ENCODE data around the gene CLSTN2.

The CLSTN2 gene

DNA sequence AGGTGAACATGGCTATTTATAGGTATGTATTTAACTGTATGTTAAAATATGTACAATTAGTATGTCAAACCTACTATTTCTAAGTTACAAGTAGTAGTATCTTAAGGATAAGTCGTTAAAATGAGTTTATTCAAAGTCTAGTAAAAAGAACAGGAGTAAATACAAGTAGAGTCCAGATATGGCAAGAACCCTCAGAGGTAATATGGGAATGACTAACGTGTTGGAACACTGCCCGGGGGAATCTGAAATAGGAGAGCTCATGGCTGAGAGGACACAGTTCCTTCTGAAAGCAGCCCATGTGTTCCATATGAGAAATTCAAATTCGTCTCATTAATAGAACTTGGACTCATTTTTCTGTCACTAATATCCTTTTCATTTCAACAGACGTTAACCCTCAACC lies 158.8 kb downstream of the CLSTN2 start:
- DNase-seq (ENCODE audit: low spot score): peak; percentile 32

DNA sequence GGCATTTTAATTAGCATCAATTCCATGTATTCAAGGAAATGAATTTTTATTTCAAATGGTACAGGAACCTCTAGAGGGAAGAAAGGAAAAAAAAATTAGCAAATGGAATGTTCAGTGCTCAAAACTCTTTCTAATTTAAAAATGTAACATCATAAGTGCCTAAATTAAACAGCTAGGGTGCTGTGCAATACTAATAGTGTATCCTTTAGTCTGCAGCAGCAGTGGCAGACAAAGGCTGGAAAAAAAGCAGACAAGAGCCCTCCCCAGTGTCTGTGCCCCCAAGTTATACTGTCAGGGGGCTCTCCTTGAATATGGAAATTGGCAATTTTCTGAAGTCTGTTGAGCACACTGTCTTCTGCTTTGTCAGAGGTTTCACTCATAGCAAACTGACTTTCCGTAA lies 159.5 kb downstream of the CLSTN2 start:
- no peak for DNase-seq (ENCODE audit: low spot score)

DNA sequence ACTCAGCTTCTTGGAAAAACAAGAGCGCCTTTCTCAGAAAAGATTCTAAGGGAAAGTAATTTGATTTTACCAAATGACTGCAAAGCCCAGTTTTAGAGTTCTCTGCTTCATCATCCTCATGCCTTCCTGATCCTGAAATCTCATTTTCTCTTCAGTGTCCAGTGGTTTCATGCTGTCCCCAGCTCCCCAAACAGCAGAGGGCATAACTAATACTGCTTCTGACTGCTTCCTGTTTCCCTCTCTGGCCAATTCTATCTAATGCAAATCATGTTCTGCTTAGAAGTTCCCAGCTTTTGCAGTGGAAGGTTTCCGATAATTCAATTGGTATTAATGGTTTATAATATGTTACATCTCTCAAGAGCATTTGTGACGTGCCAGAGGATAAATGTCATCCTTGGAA lies 161.1 kb downstream of the CLSTN2 start:
- no peak for DNase-seq (ENCODE audit: low spot score)

DNA sequence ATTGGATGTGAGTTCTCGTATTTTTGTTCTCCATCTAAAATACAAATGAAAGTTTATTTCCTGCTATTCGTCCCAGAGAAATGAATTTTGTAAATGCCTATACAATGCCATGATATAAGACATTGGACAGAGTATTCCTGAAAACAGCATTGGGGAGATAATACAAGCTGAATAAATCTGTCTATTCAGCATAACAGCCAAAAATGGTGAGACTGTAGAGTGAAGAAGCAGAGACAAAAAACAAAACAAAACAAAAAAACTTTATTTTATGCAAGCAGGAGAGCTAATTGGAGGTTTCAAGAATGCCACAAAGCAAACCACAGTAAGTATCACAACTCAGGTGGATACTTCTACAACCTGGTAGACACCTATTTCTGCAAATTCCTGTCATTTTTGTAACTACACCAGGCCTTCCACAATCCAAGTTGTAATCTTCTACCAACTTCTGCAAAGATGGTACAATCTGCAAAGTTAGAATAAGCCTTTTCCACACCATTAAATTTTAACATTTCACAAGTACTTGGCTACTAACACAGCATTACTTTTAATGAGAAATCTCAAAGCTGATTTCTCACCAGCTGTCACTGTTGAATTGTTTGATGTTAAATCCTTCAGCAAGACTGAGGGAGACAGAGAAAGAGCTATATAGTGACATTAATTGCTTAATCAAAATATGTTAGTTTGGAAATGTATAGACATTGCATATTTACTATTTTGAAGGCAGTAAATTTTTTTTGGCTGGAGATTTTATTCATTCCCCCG lies 163.1 kb downstream of the CLSTN2 start:
- DNase-seq (ENCODE audit: low spot score): no peak

DNA sequence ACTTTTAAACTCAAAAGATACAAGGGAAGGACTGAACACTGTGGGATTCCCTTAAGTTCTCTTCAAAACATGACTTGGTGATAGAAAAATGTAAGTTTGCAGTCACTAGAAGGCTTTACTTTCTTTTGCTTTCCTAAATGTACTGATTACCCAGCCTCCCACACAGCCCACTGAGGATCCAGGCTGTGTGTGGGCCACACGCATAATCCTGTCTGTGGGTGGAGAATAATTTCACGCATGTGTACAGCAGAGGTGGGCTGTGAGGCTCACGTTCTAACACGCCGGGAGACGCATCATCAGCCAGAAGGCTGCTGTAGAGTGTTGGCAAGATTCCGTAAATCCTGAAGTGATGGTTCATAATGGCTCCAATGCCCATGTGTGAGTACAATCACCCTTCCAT lies 165.5 kb downstream of the CLSTN2 start:
- no peak for DNase-seq (ENCODE audit: low spot score)

DNA sequence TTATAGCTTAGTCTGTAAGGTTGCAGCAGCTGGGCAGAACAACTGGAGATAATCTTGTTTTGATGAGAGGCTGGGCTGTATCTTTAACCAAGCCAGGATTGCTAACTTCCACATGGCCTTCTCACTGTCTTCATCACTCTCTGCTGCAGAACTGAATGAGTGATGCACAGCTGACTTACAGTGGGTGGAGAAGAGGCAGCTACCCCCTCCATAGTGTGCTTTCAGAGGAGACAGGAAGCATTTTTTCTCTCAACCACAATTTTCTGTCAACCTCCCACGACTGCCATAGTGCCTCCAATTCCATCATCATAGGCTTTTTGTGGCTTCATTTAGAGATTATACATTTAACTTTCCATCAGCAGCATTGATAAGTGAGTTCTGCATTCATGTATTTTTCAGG lies 168.2 kb downstream of the CLSTN2 start:
- no peak for DNase-seq (ENCODE audit: low spot score)

DNA sequence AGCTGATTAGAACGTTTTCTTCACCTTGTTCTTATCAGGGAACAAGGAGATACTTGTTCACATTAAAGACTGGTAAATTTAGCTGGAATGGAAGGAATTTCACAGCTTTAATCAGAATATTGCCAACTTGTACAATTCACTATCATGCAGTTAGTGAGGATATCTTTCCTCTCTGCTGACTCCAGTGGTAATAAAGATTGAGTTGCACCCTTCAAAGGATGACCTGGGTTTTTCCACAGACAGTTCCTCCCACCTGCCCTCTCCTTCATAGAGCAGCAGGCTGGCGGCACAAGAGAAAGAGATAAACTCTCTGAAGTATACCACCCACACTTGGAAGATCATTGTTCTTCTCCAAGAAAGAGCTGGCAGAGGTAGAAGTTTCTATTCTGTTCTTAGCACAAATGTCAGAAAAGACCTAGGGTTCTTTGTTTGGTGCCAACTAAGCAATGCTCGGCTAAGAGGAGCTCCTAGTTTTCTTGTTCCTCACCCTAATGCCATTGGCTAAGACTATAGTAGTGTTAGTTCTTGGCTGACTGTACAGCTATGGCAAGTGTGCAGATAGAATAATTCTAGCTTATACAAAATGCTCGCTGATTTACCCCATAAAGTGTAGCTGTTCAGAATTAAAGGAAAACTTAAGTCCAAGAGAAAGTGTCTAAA lies 169.1 kb downstream of the CLSTN2 start:
- no peak for DNase-seq (ENCODE audit: low spot score)

DNA sequence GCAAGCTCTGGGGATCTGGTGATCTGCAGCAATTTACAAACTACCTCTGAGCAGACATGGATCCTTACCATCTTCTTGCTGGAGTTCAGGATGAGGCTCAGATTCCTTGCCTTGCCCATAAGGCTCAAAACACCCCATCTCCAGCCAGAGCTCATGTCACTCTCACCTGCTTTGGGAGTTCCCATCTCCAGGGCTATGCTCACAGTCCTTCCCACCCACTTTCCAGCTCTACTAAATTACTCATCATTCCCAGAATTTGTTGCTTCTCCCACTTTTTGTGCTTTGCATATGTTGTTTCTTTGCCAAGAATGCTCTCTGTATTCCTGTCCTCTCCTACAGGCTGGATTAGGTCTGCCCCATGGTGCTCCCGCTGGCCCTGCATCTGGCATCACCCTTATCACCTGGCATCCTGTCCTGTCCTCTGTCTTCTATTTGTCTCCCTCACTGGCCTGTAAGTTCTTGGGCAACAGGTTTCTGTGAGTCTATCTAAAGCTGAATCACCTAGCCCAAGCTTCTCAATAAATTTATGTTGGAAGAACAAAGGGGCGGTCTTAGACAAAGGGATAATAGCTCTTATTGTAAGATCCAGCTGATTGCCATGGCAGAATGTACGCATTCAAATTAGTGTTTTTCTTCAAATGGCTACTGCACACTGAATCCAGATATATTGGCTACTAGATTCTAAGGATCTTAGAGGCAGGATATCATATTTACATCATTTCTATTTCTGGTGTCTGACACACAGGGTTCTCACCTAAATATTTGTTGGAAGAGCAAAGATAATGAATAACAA lies 179.2 kb downstream of the CLSTN2 start:
- DNase-seq (ENCODE audit: low spot score): no peak

DNA sequence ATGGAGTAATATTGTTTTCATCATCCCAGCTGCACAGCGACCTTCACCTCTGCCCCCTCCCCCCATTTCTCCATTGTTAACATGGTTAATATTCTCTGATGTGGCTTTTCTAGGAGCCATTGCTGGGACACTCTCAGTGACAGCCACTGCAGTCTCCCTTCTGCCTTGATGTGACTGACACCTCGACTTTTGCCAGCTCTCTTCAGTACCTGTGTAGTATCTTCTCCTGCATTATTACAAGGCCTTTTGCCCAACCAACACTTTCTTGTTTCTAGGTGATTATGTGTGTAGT lies 179.8 kb downstream of the CLSTN2 start:
- no peak for DNase-seq (ENCODE audit: low spot score)

DNA sequence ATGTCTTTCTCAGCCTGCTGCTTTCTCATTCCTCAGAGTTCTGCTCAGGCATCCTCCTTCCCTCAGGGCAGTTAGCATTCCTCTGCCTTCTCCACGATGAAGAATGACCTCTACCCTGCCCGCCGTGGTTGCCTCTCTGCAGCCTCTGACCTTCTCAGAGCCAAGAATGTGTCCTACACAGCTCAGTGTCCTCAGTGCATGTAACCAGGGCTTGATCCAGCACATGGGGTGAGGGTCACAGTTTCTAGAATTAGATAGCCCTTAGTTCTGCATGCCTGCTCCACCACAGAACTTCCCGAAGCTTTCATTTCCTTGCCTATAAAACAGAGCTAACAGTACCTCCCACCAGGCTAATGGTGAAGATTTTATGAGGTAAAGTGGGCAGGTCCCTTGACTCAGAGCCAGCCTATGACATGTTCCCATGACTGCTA lies 182.1 kb downstream of the CLSTN2 start:
- DNase-seq (ENCODE audit: low spot score): no peak

DNA sequence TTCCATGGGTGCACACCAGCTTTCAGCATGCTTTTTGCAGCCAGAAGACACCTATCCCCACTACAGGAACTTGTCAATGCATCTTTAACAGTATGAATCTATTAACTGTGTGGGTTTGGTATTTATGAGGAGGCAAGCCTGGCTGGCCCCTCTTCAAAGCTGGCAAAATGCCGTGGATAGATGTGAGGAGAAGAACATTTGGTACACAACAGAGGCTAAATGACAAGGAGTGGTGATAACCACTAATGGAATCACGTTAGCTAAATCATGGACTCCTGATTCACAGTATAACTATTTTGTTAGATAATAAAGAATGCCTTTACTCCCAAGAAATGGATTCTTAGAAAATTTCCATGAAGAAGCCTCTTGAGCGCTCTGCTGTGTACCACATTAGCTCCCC lies 187.2 kb downstream of the CLSTN2 start:
- DNase-seq (ENCODE audit: low spot score): no peak

DNA sequence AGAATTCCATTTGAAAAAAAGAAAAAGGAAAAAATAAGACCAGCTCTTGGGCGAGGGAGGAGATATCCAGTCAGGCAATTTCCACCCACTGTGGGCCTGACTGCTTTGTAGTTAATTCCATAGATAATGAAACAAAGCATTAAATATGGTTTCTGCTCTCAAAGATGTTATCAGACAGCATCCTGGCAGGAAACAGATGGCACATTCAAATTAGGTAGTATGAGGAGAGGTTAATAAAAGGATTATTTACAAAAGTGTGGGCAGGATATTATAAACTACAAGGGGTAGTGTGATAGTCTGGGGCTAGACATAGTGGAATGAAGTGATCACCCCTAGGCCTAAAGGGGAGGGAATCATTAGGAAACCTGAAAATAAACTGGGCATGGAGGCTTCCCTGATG lies 193.2 kb downstream of the CLSTN2 start:
- no peak for DNase-seq (ENCODE audit: low spot score)

DNA sequence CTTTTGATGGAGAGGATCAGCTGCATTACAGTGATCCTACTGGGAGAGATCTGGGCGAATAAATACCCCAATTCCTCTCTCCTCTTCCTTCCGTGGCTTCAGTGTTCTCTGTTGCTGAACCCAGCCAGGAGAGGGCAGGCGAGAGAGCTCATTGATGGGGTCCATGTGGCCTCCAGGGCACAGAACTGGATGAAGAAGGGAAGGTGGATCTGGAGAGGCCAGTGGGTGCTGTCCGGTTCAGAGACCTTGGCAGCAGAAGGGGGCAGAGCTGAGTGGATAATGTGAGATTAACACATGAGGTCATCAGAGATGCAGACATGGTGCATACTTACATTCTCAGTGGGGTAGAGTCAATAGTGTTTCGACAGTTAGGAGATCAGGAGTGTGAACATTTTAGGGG lies 193.6 kb downstream of the CLSTN2 start:
- peak; percentile 67 for DNase-seq (ENCODE audit: low spot score)

DNA sequence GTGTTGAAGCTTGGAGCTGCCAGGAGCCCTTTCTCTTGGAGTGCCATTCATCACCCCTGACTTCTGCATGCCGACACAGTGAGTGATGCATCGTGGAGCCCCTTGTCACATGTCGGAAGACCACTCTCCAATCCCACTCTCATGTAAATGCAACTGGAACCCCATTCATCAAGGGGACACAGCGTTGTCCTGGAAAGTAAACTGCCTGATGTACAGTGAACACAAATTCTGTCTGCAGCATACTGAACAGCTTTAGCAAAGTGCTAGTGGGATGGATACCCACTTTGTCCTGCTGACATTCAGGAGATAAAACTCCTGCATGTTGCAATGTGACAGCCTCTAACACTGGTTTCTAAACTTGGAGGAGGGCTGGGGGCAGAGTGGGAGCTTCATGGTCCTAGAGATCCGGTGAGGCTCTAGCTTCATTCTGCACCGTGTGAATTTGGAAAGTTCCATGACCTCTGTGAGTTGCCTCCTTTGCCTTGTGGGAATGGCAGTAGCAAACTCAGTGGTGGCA lies 194.8 kb downstream of the CLSTN2 start:
- no peak for DNase-seq (ENCODE audit: low spot score)

DNA sequence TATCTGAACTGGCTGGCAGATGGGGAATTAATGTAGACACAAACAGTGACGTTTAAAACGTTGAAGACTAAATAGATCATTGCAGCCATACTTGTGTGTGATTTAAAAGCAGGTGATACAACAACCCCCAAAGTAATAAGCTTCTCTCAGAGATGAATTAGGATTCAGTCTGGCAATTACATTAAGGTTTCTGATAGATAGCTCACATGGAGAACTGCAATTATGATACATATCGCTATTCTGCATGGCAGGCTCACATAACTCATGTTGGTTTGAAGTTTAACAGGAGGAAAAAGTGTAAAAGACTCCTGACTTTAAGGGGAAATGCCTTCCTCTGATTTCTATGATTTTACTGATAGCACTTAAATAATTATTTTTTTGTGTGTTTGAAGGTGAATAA lies 196.9 kb downstream of the CLSTN2 start:
- DNase-seq (ENCODE audit: low spot score): no peak

DNA sequence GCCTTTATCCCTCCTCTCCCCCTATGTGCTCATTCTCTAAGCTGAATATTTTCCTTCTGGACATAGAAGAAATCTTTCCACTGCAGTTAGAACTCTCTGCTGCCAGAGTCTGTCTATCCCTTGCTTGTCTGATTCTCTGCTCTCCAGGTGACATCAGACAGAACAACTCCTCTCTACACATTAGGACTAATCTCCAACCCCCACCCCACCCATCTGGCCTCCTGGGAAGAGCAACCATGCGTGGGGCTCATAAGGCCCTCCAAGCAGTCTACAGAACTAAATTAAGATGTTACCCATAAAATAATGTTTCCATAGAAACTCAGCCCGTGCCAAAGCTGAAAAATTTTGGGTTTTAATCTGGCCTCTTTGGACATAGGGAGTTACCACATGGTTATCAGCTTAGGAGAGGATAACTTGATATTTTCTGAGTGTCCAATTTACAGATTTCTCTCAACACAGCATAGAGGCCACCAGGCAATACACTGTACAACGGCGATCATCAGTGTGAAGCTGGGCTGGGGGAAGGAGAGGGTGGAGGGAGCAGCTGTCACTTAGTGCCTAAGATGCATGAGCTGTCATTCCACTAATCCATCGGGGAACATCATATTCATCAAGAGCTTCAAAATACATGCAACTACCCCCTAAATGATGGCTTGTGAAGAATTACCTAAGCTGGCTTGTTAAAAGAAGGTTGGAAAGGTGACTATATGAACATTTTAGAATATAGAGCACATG lies 199.4 kb downstream of the CLSTN2 start:
- DNase-seq (ENCODE audit: low spot score): no peak

DNA sequence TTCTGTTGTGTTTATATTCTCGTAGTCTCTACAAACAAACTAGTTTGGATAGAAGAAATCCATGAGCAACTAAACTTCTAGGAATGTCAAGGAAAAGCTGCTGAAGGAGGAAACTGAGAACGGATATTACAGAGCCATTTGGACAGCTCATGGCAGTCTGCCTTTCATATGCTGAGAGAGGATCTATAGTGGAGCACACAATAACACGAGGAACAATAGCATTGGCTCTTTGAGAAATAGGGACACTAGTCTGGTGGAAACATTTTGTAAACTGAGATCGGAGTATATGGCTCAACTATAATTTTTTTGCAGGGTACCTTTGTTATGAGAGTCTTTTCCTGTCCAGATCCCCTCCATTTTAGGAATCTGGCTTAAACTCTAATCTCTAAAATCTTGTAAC lies 200.5 kb downstream of the CLSTN2 start:
- DNase-seq (ENCODE audit: low spot score): no peak

DNA sequence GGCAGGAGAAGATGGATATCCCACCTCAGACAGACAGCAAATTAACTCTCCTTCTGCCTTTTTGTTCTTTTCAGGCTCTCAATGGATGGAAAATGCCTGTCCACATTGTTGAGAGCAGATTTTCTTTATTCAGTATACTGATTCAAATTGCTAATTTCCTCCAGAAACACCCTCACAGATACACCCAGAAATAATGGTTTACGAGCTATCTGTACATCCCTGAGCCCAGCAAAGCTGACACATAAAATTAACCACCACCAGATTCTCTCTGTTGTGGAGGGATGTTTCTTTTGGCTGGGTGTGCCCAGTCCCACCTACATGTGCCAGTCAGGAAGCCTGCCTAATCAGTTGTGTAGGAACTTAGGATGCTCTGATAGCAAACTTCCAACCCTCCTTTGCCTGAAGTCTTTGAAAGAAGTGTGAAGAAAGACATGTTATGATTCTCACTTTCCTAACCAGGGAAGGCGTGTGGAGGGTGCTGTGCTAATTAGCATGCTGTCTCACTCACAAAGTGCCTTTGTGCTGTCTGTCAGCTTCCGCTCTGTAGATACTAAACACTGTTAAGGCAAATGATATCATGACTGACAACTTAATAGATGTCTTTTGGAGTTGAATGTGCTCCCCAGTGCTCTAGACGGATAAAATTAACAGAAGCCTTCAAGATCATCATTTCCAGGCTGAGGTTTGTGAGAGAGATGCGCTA lies 208.5 kb downstream of the CLSTN2 start:
- DNase-seq (ENCODE audit: low spot score): no peak

DNA sequence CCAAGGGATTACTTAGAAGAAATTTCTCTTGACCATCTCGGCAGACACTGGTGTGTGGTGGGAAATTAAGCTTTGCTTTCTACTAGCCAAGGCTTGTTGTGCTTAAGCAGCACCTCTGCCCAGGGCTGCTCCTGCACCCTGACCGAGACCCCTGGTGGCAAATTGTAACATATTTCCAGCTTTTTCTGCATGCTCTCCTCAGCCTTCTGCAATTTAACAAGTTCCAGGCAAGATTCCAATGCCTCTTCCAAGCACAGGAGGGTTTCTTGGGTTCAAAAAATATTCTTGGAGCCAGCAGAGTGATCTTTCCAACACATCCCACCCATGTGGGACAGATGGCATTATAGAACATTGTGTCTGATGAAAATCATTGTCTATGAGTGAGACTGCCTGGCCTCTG lies 210.5 kb downstream of the CLSTN2 start:
- DNase-seq (ENCODE audit: low spot score): no peak

DNA sequence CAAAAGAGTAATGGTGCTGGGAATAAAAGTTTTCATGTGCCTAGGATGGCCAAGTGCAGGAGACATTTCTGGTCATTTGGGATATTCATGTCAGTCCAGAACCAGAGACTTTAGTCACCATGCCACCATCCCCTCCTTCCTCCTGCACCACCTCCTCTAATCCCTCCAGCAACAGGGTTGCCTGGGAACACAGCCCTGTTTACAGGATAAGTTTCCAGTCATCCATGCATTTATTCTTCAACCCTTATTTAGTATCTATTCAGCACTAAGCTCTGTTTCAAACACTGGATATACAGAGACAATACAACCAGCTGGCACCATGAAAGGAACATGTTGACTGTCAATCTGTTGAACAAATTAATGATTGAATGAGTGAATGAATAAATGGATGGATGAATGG lies 211.7 kb downstream of the CLSTN2 start:
- no peak for DNase-seq (ENCODE audit: low spot score)

DNA sequence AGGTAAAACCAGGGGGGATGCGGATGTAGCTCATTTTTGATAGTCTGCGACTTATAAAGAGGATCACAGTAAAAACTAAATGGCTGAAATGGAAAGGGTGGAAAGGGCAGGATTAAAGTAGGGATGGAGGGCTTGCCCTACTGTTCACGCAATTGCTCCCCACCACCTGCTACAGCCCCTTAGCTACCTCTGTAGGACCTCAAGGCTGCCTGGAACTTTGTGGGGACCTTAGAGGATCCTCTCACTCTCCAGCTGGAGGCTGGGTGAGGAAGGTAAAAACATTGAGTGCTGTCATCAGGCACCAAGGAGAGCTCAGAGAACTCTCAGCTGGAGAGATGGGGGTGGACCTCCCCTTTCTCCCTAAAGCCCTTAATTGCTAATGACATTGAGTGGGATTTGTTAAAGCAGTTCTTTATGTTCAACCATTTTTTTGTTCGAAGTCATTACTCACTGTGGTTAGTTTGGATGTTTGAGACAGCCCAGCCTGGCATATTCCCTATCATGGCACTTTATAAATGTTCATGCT lies 213.0 kb downstream of the CLSTN2 start:
- DNase-seq (ENCODE audit: low spot score): no peak

All from AG20443 (cell line).